HEK293 (cell line): ENCODE data around the gene GPX4.

ENCODE experiments used
- CTCF ChIA-PET: fragments of 350-600 bp; formaldehyde crosslinking; extraction: SDS; loops from one replicate; lab custom pipeline; 2021; ENCODE audit warnings: antibody characterized with exemption; lab: Yijun Ruan, JAX
- POLR2A ChIA-PET: fragments of 300-600 bp; formaldehyde crosslinking; extraction: SDS; loops from one replicate; lab custom pipeline; 2020; ENCODE audit warnings: antibody characterized with exemption, inconsistent platforms; lab: Yijun Ruan, JAX
- H3K27ac ChIP-seq: fragments of 200-500 bp; sonication (Bioruptor generic); 2 replicates; pipeline ENCODE4 v1.5.1; 2014; ENCODE audit warnings: low read depth, low read length, control low read depth, inconsistent platforms; ENCODE audit errors: extremely low read depth
- H3K36me3 ChIP-seq, 2 experiments: fragments of 200-500 bp in 1 of 2; sonication (Bioruptor generic) in 1 of 2; 1 replicate in 1 of 2; 2 replicates in 1 of 2; pipeline ENCODE4 v1.5.1; 2014 to 2017; ENCODE audit warnings: inconsistent platforms in 2 of 2, low read length in 2 of 2; ENCODE audit not compliant: control insufficient read depth in 2 of 2, insufficient read depth in 1 of 2
- H3K4me1 ChIP-seq: fragments of 200-500 bp; sonication (Bioruptor generic); 2 replicates; pipeline ENCODE4 v1.5.1; 2014; ENCODE audit warnings: mild to moderate bottlenecking, low read length, inconsistent platforms; ENCODE audit not compliant: control insufficient read depth, insufficient read depth
- H3K4me3 ChIP-seq: 2 replicates; pipeline ENCODE4 v1.5.1; 2011; ENCODE audit warnings: low read depth, mild to moderate bottlenecking, control low read depth, low read length, moderate library complexity
- H3K9me3 ChIP-seq: fragments of 200-500 bp; sonication (Bioruptor generic); 2 replicates; pipeline ENCODE4 v1.5.1; 2014; ENCODE audit warnings: low read depth, low read length, inconsistent platforms; ENCODE audit not compliant: control insufficient read depth, insufficient read depth
- BCL11A ChIP-seq: fragments of 450-650 bp; formaldehyde crosslinking; IDR thresholded peaks from 2 replicates; pipeline ENCODE4 v1.5.1; 2016; ENCODE audit warnings: low read depth, missing biosample characterization, missing genetic modification characterization
- GLIS2 ChIP-seq: fragments of 450-650 bp; formaldehyde crosslinking; IDR thresholded peaks from 2 replicates; pipeline ENCODE4 v1.5.1; 2016; ENCODE audit warnings: missing biosample characterization, missing genetic modification characterization
- HOXD13 ChIP-seq: sonication (generic); formaldehyde crosslinking; IDR thresholded peaks from 2 replicates; pipeline ENCODE4 v1.8.0; 2022; ENCODE audit warnings: missing genetic modification reagents, borderline replicate concordance
- KLF16 ChIP-seq: fragments of 450-650 bp; formaldehyde crosslinking; IDR thresholded peaks from 2 replicates; pipeline ENCODE4 v1.5.1; 2017; ENCODE audit warnings: missing biosample characterization, missing genetic modification characterization
- MZF1 ChIP-seq: fragments of 450-650 bp; formaldehyde crosslinking; IDR thresholded peaks from 2 replicates; pipeline ENCODE4 v1.5.1; 2017; ENCODE audit warnings: missing biosample characterization, missing genetic modification characterization, borderline replicate concordance
- SP2 ChIP-seq: fragments of 450-650 bp; formaldehyde crosslinking; IDR thresholded peaks from 2 replicates; pipeline ENCODE4 v1.5.1; 2016; ENCODE audit warnings: missing biosample characterization, missing genetic modification characterization
- ZBTB20 ChIP-seq: fragments of 450-650 bp; formaldehyde crosslinking; IDR thresholded peaks from 2 replicates; pipeline ENCODE4 v1.5.1; 2016; ENCODE audit warnings: missing biosample characterization, missing genetic modification characterization
- ZNF112 ChIP-seq: fragments of 450-650 bp; formaldehyde crosslinking; IDR thresholded peaks from 2 replicates; pipeline ENCODE4 v1.5.0; 2017; ENCODE audit warnings: missing biosample characterization, missing genetic modification characterization
- ZNF114 ChIP-seq: fragments of 450-650 bp; formaldehyde crosslinking; IDR thresholded peaks from 2 replicates; pipeline ENCODE4 v1.5.0; 2017; ENCODE audit warnings: missing biosample characterization, missing genetic modification characterization
- ZNF132 ChIP-seq: fragments of 450-650 bp; formaldehyde crosslinking; IDR thresholded peaks from 2 replicates; pipeline ENCODE4 v1.5.1; 2017; ENCODE audit warnings: missing biosample characterization, missing genetic modification characterization, borderline replicate concordance
- ZNF138 ChIP-seq: fragments of 450-650 bp; formaldehyde crosslinking; IDR thresholded peaks from 2 replicates; pipeline ENCODE4 v1.5.1; 2016; ENCODE audit warnings: missing biosample characterization, missing genetic modification characterization, borderline replicate concordance
- ZNF146 ChIP-seq: fragments of 450-650 bp; formaldehyde crosslinking; IDR thresholded peaks from 2 replicates; pipeline ENCODE4 v1.5.1; 2016; ENCODE audit warnings: missing biosample characterization, missing genetic modification characterization
- ZNF174 ChIP-seq: fragments of 450-650 bp; formaldehyde crosslinking; IDR thresholded peaks from 2 replicates; pipeline ENCODE4 v1.5.0; 2017; ENCODE audit warnings: missing biosample characterization, mild to moderate bottlenecking, missing genetic modification characterization
- ZNF184 ChIP-seq: fragments of 450-650 bp; IDR thresholded peaks from 2 replicates; pipeline ENCODE4 v1.5.1; 2018; ENCODE audit warnings: missing biosample characterization, mild to moderate bottlenecking, missing genetic modification characterization
- ZNF394 ChIP-seq: fragments of 450-650 bp; formaldehyde crosslinking; IDR thresholded peaks from 2 replicates; pipeline ENCODE4 v1.5.1; 2016; ENCODE audit warnings: missing biosample characterization, missing genetic modification characterization, mild to moderate bottlenecking, moderate library complexity, borderline replicate concordance
- ZNF416 ChIP-seq: fragments of 450-650 bp; formaldehyde crosslinking; IDR thresholded peaks from 2 replicates; pipeline ENCODE4 v1.5.1; 2016; ENCODE audit warnings: missing biosample characterization, missing genetic modification characterization
- ZNF561 ChIP-seq: fragments of 450-650 bp; IDR thresholded peaks from 2 replicates; pipeline ENCODE4 v1.5.1; 2018; ENCODE audit warnings: missing biosample characterization, missing genetic modification characterization, borderline replicate concordance
- ZNF600 ChIP-seq: fragments of 450-650 bp; formaldehyde crosslinking; IDR thresholded peaks from 2 replicates; pipeline ENCODE4 v1.5.1; 2016; ENCODE audit warnings: missing biosample characterization, missing genetic modification characterization
- ZNF658 ChIP-seq: fragments of 450-650 bp; formaldehyde crosslinking; IDR thresholded peaks from 2 replicates; pipeline ENCODE4; 2016; ENCODE audit warnings: missing biosample characterization, missing genetic modification characterization
- ZNF777 ChIP-seq: fragments of 450-650 bp; formaldehyde crosslinking; IDR thresholded peaks from 2 replicates; pipeline ENCODE4 v1.5.1; 2017; ENCODE audit warnings: missing biosample characterization, missing genetic modification characterization, borderline replicate concordance
- ZSCAN5A ChIP-seq: fragments of 450-650 bp; formaldehyde crosslinking; IDR thresholded peaks from 2 replicates; pipeline ENCODE4 v1.5.1; 2016; ENCODE audit warnings: missing biosample characterization, missing genetic modification characterization
- TF ChIP-seq, protein P1 (sequence below): IDR thresholded peaks from 2 replicates; pipeline ENCODE4 v1.6.1; 2011; ENCODE audit warnings: mild to moderate bottlenecking, low read depth, low read length, borderline replicate concordance
- TF ChIP-seq, protein P2 (sequence below): fragments of 450-650 bp; formaldehyde crosslinking; IDR thresholded peaks from 2 replicates; pipeline ENCODE4 v1.5.1; 2016; ENCODE audit warnings: missing biosample characterization, missing genetic modification characterization

The GPX4 gene

GRCh38 chr19:1133471-1133929 lies 29.7 kb downstream of the GPX4 start:
- CTCF ChIA-PET: interaction anchor here (0.8 kb wide), 1 partner anchor 20 kb away, joined by 3 read pairs; no protein-coding TSS in a partner anchor
- POLR2A ChIA-PET: no interaction called here
- H3K27ac ChIP-seq: no peak overlapping the region
- H3K4me1 ChIP-seq: 0 out of 2 replicates have a peak, but pooled peaks cover 2% of the 10 kb centered on the region
- H3K36me3 ChIP-seq: peaks cover 0 to 11% of the 10 kb centered on the region in 2 experiments; a peak in 2 of 3 replicates
- H3K9me3 ChIP-seq: no peaks in the 10 kb centered on the region
- TF ChIP-seq, protein P1, sequence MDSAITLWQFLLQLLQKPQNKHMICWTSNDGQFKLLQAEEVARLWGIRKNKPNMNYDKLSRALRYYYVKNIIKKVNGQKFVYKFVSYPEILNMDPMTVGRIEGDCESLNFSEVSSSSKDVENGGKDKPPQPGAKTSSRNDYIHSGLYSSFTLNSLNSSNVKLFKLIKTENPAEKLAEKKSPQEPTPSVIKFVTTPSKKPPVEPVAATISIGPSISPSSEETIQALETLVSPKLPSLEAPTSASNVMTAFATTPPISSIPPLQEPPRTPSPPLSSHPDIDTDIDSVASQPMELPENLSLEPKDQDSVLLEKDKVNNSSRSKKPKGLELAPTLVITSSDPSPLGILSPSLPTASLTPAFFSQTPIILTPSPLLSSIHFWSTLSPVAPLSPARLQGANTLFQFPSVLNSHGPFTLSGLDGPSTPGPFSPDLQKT: no peak
- TF ChIP-seq KLF16 (no peak), SP2 (tag by site-specific recombination) (peak; percentile 76)
- no peak overlapping the region for H3K4me3 ChIP-seq

DNA sequence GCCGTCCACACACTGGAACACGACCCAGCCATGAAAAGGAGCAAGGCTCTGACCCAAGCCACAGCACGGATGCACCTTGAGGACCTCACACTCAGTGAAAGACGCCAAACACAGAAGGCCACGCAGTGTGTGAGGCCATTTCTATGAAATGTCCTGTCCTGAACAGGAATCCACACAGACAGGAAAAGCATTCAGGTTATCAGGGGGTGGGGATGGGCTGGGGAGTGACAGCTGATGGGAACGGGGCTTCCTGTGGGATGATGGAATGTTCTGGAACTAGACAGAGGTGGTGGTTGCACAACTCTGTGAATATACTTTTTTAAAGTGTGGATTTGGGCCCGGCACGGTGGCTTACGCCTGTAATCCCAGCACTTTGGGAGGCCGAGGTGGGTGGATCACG lies 30.6 kb downstream of the GPX4 start:
- ChIA-PET CTCF (interaction anchor here (1.0 kb wide), 1 partner anchor 21 kb away, joined by 4 read pairs; no protein-coding TSS in a partner anchor), POLR2A (no interaction called here)
- H3K9me3 ChIP-seq: no peaks in the 10 kb centered on the region
- TF ChIP-seq ZNF146 (tag by site-specific recombination): peak; percentile 32; the same call in 1 of the 2 replicates
- TF ChIP-seq ZNF600 (tag by site-specific recombination): peak; percentile 35; the same call in 1 of the 2 replicates
- TF ChIP-seq ZNF174 (tag by site-specific recombination): no peak
- TF ChIP-seq ZNF561 (tag by site-specific recombination): no peak
- no peak for TF ChIP-seq ZNF777 (tag by site-specific recombination)
- no peak for TF ChIP-seq GLIS2 (tag by site-specific recombination)
- H3K4me3 ChIP-seq: no peak overlapping the region
- H3K27ac ChIP-seq: no peak overlapping the region
- peaks cover 0 to 11% of the 10 kb centered on the region in 2 experiments; a peak in 2 of 3 replicates for H3K36me3 ChIP-seq
- H3K4me1 ChIP-seq: 0 out of 2 replicates have a peak, but pooled peaks cover 2% of the 10 kb centered on the region

DNA sequence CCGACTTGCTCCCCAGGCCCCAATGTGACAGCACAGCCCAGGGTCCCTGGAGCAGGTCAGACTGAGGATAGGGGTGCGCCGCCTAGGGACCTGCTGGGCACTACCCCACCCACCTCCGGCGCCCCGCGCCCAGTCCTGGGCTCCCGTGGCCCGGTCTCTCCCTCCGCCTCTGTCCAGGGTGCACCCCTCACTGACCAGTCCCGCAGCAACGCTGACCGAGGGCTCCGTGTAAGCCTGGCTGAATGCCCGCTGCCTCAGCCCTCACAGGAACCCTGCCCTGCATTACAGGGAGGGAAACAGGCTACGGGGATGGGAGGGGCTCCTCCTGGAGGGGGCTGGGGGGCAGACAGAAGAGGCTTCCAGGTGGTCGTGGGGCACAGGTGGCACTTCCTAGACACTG lies 31.7 kb downstream of the GPX4 start:
- ChIA-PET CTCF (interaction anchor here (1.0 kb wide), 1 partner anchor 22 kb away, joined by 4 read pairs; no protein-coding TSS in a partner anchor), POLR2A (interaction anchor here (0.7 kb wide), 1 partner anchor 40 kb away, joined by 3 read pairs; no protein-coding TSS in a partner anchor)
- no peaks in the 10 kb centered on the region for H3K9me3 ChIP-seq
- TF ChIP-seq ZSCAN5A (tag by site-specific recombination): no peak
- no peak for TF ChIP-seq BCL11A (tag by site-specific recombination)
- no peak for TF ChIP-seq ZNF114 (tag by site-specific recombination)
- no peak for TF ChIP-seq HOXD13
- TF ChIP-seq MZF1 (tag by site-specific recombination): no peak
- no peak for TF ChIP-seq SP2 (tag by site-specific recombination)
- TF ChIP-seq ZNF112 (tag by site-specific recombination): no peak
- TF ChIP-seq ZNF658 (tag by site-specific recombination): no peak
- no peak for TF ChIP-seq ZNF132 (tag by site-specific recombination)
- TF ChIP-seq ZNF138 (tag by site-specific recombination): no peak
- TF ChIP-seq, protein P2, sequence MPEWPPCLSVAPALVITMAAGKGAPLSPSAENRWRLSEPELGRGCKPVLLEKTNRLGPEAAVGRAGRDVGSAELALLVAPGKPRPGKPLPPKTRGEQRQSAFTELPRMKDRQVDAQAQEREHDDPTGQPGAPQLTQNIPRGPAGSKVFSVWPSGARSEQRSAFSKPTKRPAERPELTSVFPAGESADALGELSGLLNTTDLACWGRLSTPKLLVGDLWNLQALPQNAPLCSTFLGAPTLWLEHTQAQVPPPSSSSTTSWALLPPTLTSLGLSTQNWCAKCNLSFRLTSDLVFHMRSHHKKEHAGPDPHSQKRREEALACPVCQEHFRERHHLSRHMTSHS (tag by site-specific recombination): no peak
- TF ChIP-seq ZNF416 (tag by site-specific recombination): no peak
- no peak for TF ChIP-seq ZNF184 (tag by site-specific recombination)
- no peak for TF ChIP-seq ZNF394
- TF ChIP-seq ZBTB20 (tag by site-specific recombination): no peak
- no peak overlapping the region for H3K4me3 ChIP-seq
- peaks cover 0 to 11% of the 10 kb centered on the region in 2 experiments; a peak in 2 of 3 replicates for H3K36me3 ChIP-seq
- H3K27ac ChIP-seq: no peak overlapping the region
- 0 out of 2 replicates have a peak, but pooled peaks cover 2% of the 10 kb centered on the region for H3K4me1 ChIP-seq
